PC-3 (cell line): Measurements from ENCODE around the gene FRAT1. TPM values are rescaled to one million over a fixed set of nuclear protein-coding genes. Genes with fewer than 3 reads are reported as not detected.
"Not testable (repeated sequence)": the region's sequence is repeated elsewhere in the genome, so short reads cannot be mapped to it uniquely, and the experiment has no call there.

Experiments
- ATAC-seq: fragments of 200-7000 bp; cut with Tn5 transposase; 2 replicates; pipeline ENCODE4 v1.9.1; 2020; ENCODE audit warnings: mild to moderate bottlenecking, moderate library complexity
- BruUV-seq: library from RNA; stranded (reverse); fragments of 400-500 nt; replicated peaks from 2 replicates; lab custom pipeline; 2021; lab: Mats Ljungman, UMichigan
- CTCF ChIA-PET: fragments of 300-600 bp; sonication (Branson Sonifier 250); formaldehyde crosslinking; loops from one replicate; lab custom pipeline; 2022; ENCODE audit warnings: antibody characterized with exemption; lab: Charles Lee
- POLR2A ChIA-PET: fragments of 300-600 bp; sonication (Branson Sonifier 250); formaldehyde crosslinking; loops from one replicate; lab custom pipeline; 2022; ENCODE audit warnings: antibody characterized with exemption; ENCODE audit not compliant: unreplicated experiment; lab: Charles Lee
- DNase-seq: peaks from one replicate; pipeline ENCODE4 v3.0.0-alpha.2; 2015
- H2AFZ ChIP-seq: fragments of 300-600 bp; sonication (generic); 2 replicates; pipeline ENCODE4 v1.6.0; 2016; ENCODE audit warnings: antibody characterized with exemption, low read length
- H3F3A ChIP-seq: fragments of 300-600 bp; sonication (generic); one replicate; pipeline ENCODE4 v1.6.0; 2017; ENCODE audit warnings: antibody characterized with exemption, low read length, control low read depth, mild to moderate bottlenecking; ENCODE audit not compliant: unreplicated experiment
- H3K27ac ChIP-seq: fragments of 300-600 bp; sonication (generic); 2 replicates; pipeline ENCODE4 v1.5.1; 2016; ENCODE audit warnings: mild to moderate bottlenecking, low read length
- H3K27me3 ChIP-seq: fragments of 300-600 bp; sonication (generic); 2 replicates; pipeline ENCODE4 v1.6.1; 2016; ENCODE audit warnings: low read length, mixed read lengths
- H3K36me3 ChIP-seq: fragments of 300-600 bp; sonication (generic); 2 replicates; pipeline ENCODE4 v1.6.1; 2016; ENCODE audit warnings: low read depth, mixed run types, low read length, mixed read lengths
- H3K4me1 ChIP-seq: fragments of 300-600 bp; sonication (generic); 2 replicates; pipeline ENCODE4 v1.5.1; 2016; ENCODE audit warnings: low read length; ENCODE audit not compliant: insufficient read depth
- H3K4me2 ChIP-seq: fragments of 300-600 bp; sonication (generic); 2 replicates; pipeline ENCODE4 v1.6.0; 2016; ENCODE audit warnings: low read length
- H3K4me3 ChIP-seq: fragments of 300-600 bp; sonication (generic); 2 replicates; pipeline ENCODE4 v1.5.1; 2016; ENCODE audit warnings: mild to moderate bottlenecking, low read length, mixed read lengths
- H3K79me2 ChIP-seq: fragments of 300-600 bp; sonication (generic); 2 replicates; pipeline ENCODE4 v1.6.1; 2017; ENCODE audit warnings: low read length, mixed read lengths
- H3K9ac ChIP-seq: fragments of 300-600 bp; sonication (generic); 2 replicates; pipeline ENCODE4 v1.6.0; 2016; ENCODE audit warnings: mild to moderate bottlenecking, low read length
- H3K9me2 ChIP-seq: fragments of 300-600 bp; sonication (generic); replicated peaks from 2 replicates; pipeline ENCODE4 v1.6.1; 2016; ENCODE audit warnings: mixed run types, low read length, mixed read lengths
- H3K9me3 ChIP-seq: fragments of 300-600 bp; sonication (generic); 2 replicates; pipeline ENCODE4 v1.6.1; 2016; ENCODE audit warnings: low read length, mixed read lengths
- H4K20me1 ChIP-seq: fragments of 300-600 bp; sonication (generic); 2 replicates; pipeline ENCODE4 v1.6.1; 2016; ENCODE audit warnings: low read length, mixed read lengths
- EZH2 ChIP-seq: fragments of 300-600 bp; sonication (generic); IDR thresholded peaks from one replicate; pipeline ENCODE4 v1.6.1; 2017; ENCODE audit warnings: antibody characterized with exemption, mild to moderate bottlenecking, low read length; ENCODE audit not compliant: unreplicated experiment
- EZH2phosphoT487 ChIP-seq: fragments of 300-600 bp; sonication (generic); IDR thresholded peaks from 2 replicates; pipeline ENCODE4 v1.6.1; 2018; ENCODE audit warnings: mild to moderate bottlenecking, antibody characterized with exemption, low read length, borderline replicate concordance
- intact Hi-C: fragments of 100-400 bp; cut with micrococcal nuclease; formaldehyde crosslinking; loops from 2 replicates; pipeline ENCODE4 v1.9.0; 2023
- total RNA-seq: library from RNA; depleted of rRNA; stranded (reverse); fragments of >200 nt; gene quantifications from 2 replicates; pipeline ENCODE4 v1.2.3, GENCODE V29; 2014
- TF ChIP-seq, protein P1 (sequence below): fragments of 300-600 bp; sonication (generic); conservative IDR thresholded peaks from 2 replicates; pipeline ENCODE4 v1.5.1; 2017; ENCODE audit warnings: antibody characterized with exemption, low read depth, mild to moderate bottlenecking, low read length

Gene FRAT1
- total RNA-seq, 1 experiment from 2014 or later, result 4.1 TPM

GRCh38 chr10:97280783-97281182 is 38.3 kb upstream of the FRAT1 start:
- no TSS peak for BruUV-seq
- ChIA-PET POLR2A (no interaction called here), CTCF (no interaction called here)
- H3F3A ChIP-seq, result no peaks in the 10 kb centered on the region
- H3K9ac ChIP-seq, result no peak overlapping the region
- no peak overlapping the region for H3K4me3 ChIP-seq
- intact Hi-C loops, result no loop called here
- ATAC-seq (no peak), DNase-seq (no peak)
- no peaks in the 10 kb centered on the region for H3K36me3 ChIP-seq
- H3K4me1 ChIP-seq, result peaks cover 10% of the 10 kb centered on the region
- no peaks in the 10 kb centered on the region for H4K20me1 ChIP-seq
- no peak overlapping the region for H3K27ac ChIP-seq
- H2AFZ ChIP-seq, result no peak overlapping the region
- no peak overlapping the region for H3K4me2 ChIP-seq
- H3K79me2 ChIP-seq, result no peaks in the 10 kb centered on the region; the same call in 1 of the 2 replicates
- H3K9me2 ChIP-seq, result no peaks in the 10 kb centered on the region
- no peaks in the 10 kb centered on the region for H3K27me3 ChIP-seq
- no peaks in the 10 kb centered on the region for H3K9me3 ChIP-seq
- TF ChIP-seq, protein P1, sequence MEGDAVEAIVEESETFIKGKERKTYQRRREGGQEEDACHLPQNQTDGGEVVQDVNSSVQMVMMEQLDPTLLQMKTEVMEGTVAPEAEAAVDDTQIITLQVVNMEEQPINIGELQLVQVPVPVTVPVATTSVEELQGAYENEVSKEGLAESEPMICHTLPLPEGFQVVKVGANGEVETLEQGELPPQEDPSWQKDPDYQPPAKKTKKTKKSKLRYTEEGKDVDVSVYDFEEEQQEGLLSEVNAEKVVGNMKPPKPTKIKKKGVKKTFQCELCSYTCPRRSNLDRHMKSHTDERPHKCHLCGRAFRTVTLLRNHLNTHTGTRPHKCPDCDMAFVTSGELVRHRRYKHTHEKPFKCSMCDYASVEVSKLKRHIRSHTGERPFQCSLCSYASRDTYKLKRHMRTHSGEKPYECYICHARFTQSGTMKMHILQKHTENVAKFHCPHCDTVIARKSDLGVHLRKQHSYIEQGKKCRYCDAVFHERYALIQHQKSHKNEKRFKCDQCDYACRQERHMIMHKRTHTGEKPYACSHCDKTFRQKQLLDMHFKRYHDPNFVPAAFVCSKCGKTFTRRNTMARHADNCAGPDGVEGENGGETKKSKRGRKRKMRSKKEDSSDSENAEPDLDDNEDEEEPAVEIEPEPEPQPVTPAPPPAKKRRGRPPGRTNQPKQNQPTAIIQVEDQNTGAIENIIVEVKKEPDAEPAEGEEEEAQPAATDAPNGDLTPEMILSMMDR, result no peak
- TF ChIP-seq EZH2phosphoT487, result no peak
- TF ChIP-seq EZH2, result no peak

- H2AFZ ChIP-seq, H3K4me3 ChIP-seq, H3K9me3 ChIP-seq, H3K36me3 ChIP-seq, BruUV-seq, H3K9me2 ChIP-seq, intact Hi-C loops, H3K9ac ChIP-seq, H3K27ac ChIP-seq, H3F3A ChIP-seq, CTCF ChIA-PET, ATAC-seq, H3K4me1 ChIP-seq, POLR2A ChIA-PET, H3K27me3 ChIP-seq, H4K20me1 ChIP-seq, DNase-seq, H3K4me2 ChIP-seq: not testable (repeated sequence)
- H3K79me2 ChIP-seq, result peaks cover 15% of the 10 kb centered on the region
These were observed 29.0 kb upstream of the FRAT1 start for GRCh38 chr10:97290076-97290475.

DNA sequence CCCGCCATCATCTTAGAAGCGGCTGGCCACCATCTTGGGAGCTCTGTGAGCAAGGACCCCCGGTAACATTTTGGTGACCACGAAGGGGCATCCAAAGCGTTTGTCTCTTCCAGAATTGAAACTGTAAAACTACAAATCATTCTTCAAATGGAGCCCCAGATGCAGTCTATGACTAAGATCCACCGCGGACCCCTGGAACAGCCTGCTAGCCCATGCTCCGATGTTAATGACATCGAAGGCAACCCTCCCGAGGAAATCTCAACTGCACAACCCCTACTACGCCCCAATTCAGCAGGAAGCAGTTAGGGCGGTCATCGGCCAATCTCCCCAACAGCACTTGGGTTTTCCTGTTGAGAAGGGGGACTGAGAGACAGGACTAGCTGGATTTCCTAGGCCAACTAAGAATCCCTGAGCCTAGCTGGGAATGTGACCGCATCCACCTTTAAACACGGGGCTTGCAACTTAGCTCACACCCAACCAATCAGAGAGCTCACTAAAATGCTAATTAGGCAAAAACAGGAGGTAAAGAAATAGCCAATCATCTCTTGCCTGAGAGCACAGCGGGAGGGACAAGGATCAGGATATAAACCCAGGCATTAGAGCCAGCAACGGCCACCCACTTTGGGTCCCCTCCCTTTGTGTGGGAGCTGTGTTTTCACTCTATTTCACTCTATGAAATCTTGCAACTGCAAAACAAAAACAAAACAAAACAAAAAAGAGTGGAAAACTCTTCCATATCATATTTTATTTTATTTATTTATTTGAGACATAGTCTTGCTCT is 28.3 kb upstream of the FRAT1 start:
- POLR2A ChIA-PET, result interaction anchor here (0.6 kb wide), 1 partner anchor 397 kb away, joined by 5 read pairs; no protein-coding TSS in a partner anchor
- H4K20me1 ChIP-seq, BruUV-seq, H3K9me3 ChIP-seq, H3K9me2 ChIP-seq, intact Hi-C loops, H3K27me3 ChIP-seq, H3K27ac ChIP-seq, H3K36me3 ChIP-seq, H3K4me1 ChIP-seq, H2AFZ ChIP-seq, ATAC-seq, H3F3A ChIP-seq: not testable (repeated sequence)
- peaks cover 15% of the 10 kb centered on the region for H3K79me2 ChIP-seq
- peak; percentile 9 for DNase-seq
- peak overlapping the region; percentile 81; the same call in 1 of the 2 replicates for H3K9ac ChIP-seq
- CTCF ChIA-PET, result interaction anchor here (0.6 kb wide), 1 partner anchor 12 kb away, joined by 4 read pairs; no protein-coding TSS in a partner anchor
- peak overlapping the region; percentile 98 for H3K4me2 ChIP-seq
- H3K4me3 ChIP-seq, result peak overlapping the region; percentile 86
